WTC11 (cell line): ENCODE results near the gene GCKR. TPM values are rescaled to one million over a fixed set of nuclear protein-coding genes. Genes with fewer than 3 reads are reported as not detected.

Source experiments
- ATAC-seq: fragments of 200-7000 bp; cut with Tn5 transposase; 2 replicates; pipeline ENCODE4 v1.10.0; 2021; ENCODE audit warnings: mild to moderate bottlenecking, moderate library complexity
- CTCF ChIA-PET: fragments of 300-600 bp; sonication (Branson Sonifier 250); formaldehyde crosslinking; loops from one replicate; lab custom pipeline; 2021; ENCODE audit warnings: antibody characterized with exemption; lab: Charles Lee
- POLR2A ChIA-PET: fragments of 350-600 bp; sonication (Branson Sonifier 250); formaldehyde crosslinking; loops from one replicate; lab custom pipeline; 2021; ENCODE audit warnings: antibody characterized with exemption; lab: Charles Lee
- DNase-seq: peaks from one replicate; pipeline ENCODE4 v3.0.0; 2021; ENCODE audit warnings: low spot score
- H3K27ac Mint-ChIP-seq: 2 replicates; pipeline ENCODE4 v1.8.0; 2021; ENCODE audit warnings: mixed read lengths
- H3K27me3 Mint-ChIP-seq: 2 replicates; pipeline ENCODE4 v1.8.0; 2021; ENCODE audit warnings: low read depth, mild to moderate bottlenecking, moderate library complexity, mixed read lengths
- H3K36me3 Mint-ChIP-seq: 2 replicates; pipeline ENCODE4 v1.8.0; 2021; ENCODE audit warnings: mixed read lengths
- H3K4me1 Mint-ChIP-seq: 2 replicates; pipeline ENCODE4 v1.8.0; 2022; ENCODE audit warnings: mixed read lengths
- H3K4me3 Mint-ChIP-seq: 2 replicates; pipeline ENCODE4 v1.8.0; 2021; ENCODE audit warnings: mild to moderate bottlenecking, moderate library complexity, mixed read lengths
- H3K9me3 Mint-ChIP-seq: 2 replicates; pipeline ENCODE4 v1.8.0; 2021; ENCODE audit warnings: mixed read lengths
- ATF3 ChIP-seq: sonication (generic); formaldehyde crosslinking; conservative IDR thresholded peaks from 2 replicates; pipeline ENCODE4 v1.8.1; 2022; ENCODE audit warnings: mild to moderate bottlenecking, missing genetic modification reagents
- CREB1 ChIP-seq: sonication (generic); formaldehyde crosslinking; IDR thresholded peaks from 2 replicates; pipeline ENCODE4 v1.8.0; 2023; ENCODE audit warnings: mild to moderate bottlenecking, missing genetic modification reagents
- E2F4 ChIP-seq: sonication (generic); formaldehyde crosslinking; IDR thresholded peaks from 2 replicates; pipeline ENCODE4 v1.8.1; 2022; ENCODE audit warnings: low read depth, mild to moderate bottlenecking, moderate library complexity, missing genetic modification reagents, borderline replicate concordance
- HMGA2 ChIP-seq: fragments of 250-450 bp; sonication (Bioruptor Pico); IDR thresholded peaks from 2 replicates; pipeline ENCODE4 v1.4.0; 2021; ENCODE audit warnings: mild to moderate bottlenecking, moderate library complexity
- IRF1 ChIP-seq: sonication (generic); formaldehyde crosslinking; IDR thresholded peaks from 2 replicates; pipeline ENCODE4 v1.8.0; 2023; ENCODE audit warnings: missing genetic modification reagents
- NR1H2 ChIP-seq: sonication (generic); formaldehyde crosslinking; IDR thresholded peaks from 2 replicates; pipeline ENCODE4 v1.9.0; 2021; ENCODE audit warnings: mild to moderate bottlenecking, moderate library complexity, missing genetic modification reagents
- NR2C2 ChIP-seq: sonication (generic); formaldehyde crosslinking; IDR thresholded peaks from 2 replicates; pipeline ENCODE4 v1.8.0; 2022; ENCODE audit warnings: mild to moderate bottlenecking, missing genetic modification reagents
- NR3C1 ChIP-seq: sonication (generic); formaldehyde crosslinking; conservative IDR thresholded peaks from 2 replicates; pipeline ENCODE4 v1.8.1; 2023; ENCODE audit warnings: low read depth, mild to moderate bottlenecking, missing genetic modification reagents
- PRDM15 ChIP-seq: sonication (generic); formaldehyde crosslinking; IDR thresholded peaks from 2 replicates; pipeline ENCODE4 v1.8.0; 2022; ENCODE audit warnings: missing genetic modification reagents
- RELA ChIP-seq: sonication (generic); formaldehyde crosslinking; IDR thresholded peaks from 2 replicates; pipeline ENCODE4 v1.8.1; 2022; ENCODE audit warnings: missing genetic modification reagents, mild to moderate bottlenecking, borderline replicate concordance
- SP1 ChIP-seq: sonication (generic); formaldehyde crosslinking; conservative IDR thresholded peaks from 2 replicates; pipeline ENCODE4 v1.8.1; 2022; ENCODE audit warnings: missing genetic modification reagents
- STAT6 ChIP-seq: sonication (generic); formaldehyde crosslinking; conservative IDR thresholded peaks from 2 replicates; pipeline ENCODE4 v1.8.1; 2023; ENCODE audit warnings: mild to moderate bottlenecking, low read depth, missing genetic modification reagents, moderate library complexity
- ZNF263 ChIP-seq: sonication (generic); formaldehyde crosslinking; IDR thresholded peaks from 2 replicates; pipeline ENCODE4 v1.8.1; 2022; ENCODE audit warnings: low read depth, mild to moderate bottlenecking, moderate library complexity, missing genetic modification reagents
- ZNF396 ChIP-seq: fragments of 250-450 bp; sonication (Bioruptor Pico); IDR thresholded peaks from 2 replicates; pipeline ENCODE4 v1.8.0; 2021; ENCODE audit warnings: mild to moderate bottlenecking, moderate library complexity, borderline replicate concordance
- ZNF425 ChIP-seq: fragments of 250-450 bp; sonication (Bioruptor Pico); conservative IDR thresholded peaks from 2 replicates; pipeline ENCODE4 v1.9.0; 2021; ENCODE audit warnings: mild to moderate bottlenecking
- ZNF532 ChIP-seq: fragments of 250-450 bp; sonication (Bioruptor Pico); IDR thresholded peaks from 2 replicates; pipeline ENCODE4 v1.9.0; 2021; ENCODE audit warnings: mild to moderate bottlenecking, borderline replicate concordance
- total RNA-seq: library from RNA; stranded (reverse); gene quantifications from 3 replicates; pipeline ENCODE4 v1.2.3, GENCODE V29; 2021

The GCKR gene
- total RNA-seq, 1 experiment from 2014 or later, result 0.72 TPM

- no peak for TF ChIP-seq ZNF425 (CRISPR knock-in tag)
- TF ChIP-seq SP1 (CRISPR knock-in tag), result no peak
- TF ChIP-seq HMGA2 (CRISPR knock-in tag), result no peak
- no peak for TF ChIP-seq E2F4
- no peak for TF ChIP-seq PRDM15 (CRISPR knock-in tag)
- TF ChIP-seq, all 79 proteins: peak for 0
Measured at GRCh38 chr2:27497288-27497627, 619 bp downstream of the GCKR start (continued).

GRCh38 chr2:27498975-27499374, 2.3 kb downstream of the GCKR start:
- CTCF ChIA-PET, result no interaction called here
- peaks cover 25% of the 10 kb centered on the region for H3K4me1 Mint-ChIP-seq
- TF ChIP-seq IRF1 (CRISPR knock-in tag) (no peak), ZNF396 (CRISPR knock-in tag) (no peak), ZNF425 (CRISPR knock-in tag) (no peak), ZNF532 (CRISPR knock-in tag) (no peak), NR1H2 (CRISPR knock-in tag) (no peak), ATF3 (CRISPR knock-in tag) (no peak), ZNF263 (no peak), E2F4 (no peak), CREB1 (CRISPR knock-in tag) (no peak), STAT6 (CRISPR knock-in tag) (no peak), RELA (CRISPR knock-in tag) (no peak), NR3C1 (no peak), NR2C2 (CRISPR knock-in tag) (no peak)

More at GRCh38 chr2:27498975-27499374, 2.3 kb downstream of the GCKR start:
- POLR2A ChIA-PET, result no interaction called here
- peaks cover 42% of the 10 kb centered on the region for H3K27me3 Mint-ChIP-seq
- H3K27ac Mint-ChIP-seq, result no peak overlapping the region
- no peaks in the 10 kb centered on the region for H3K36me3 Mint-ChIP-seq
- H3K4me3 Mint-ChIP-seq, result no peak overlapping the region
- no peak for ATAC-seq
- H3K9me3 Mint-ChIP-seq, result no peaks in the 10 kb centered on the region
- DNase-seq, result no peak
